NCI-H2107 treated with DMSO at 0.1 percent for 48 hours (cell line): Measurements from ENCODE around the gene DPM3.
A peak's percentile ranks its signal among the peaks of the same experiment; 100 is the strongest.

Source experiments
- DNase-seq: peaks from one replicate; lab custom pipeline; 2025; ENCODE audit not compliant: unreplicated experiment; lab: John Stamatoyannopoulos, UW

Gene DPM3

GRCh38 chr1:155103325-155103724 is 37.0 kb downstream of the DPM3 start:
- no peak for DNase-seq

- DNase-seq, result no peak
Observed at GRCh38 chr1:155099331-155099730, 41.0 kb downstream of the DPM3 start.

- DNase-seq, result no peak
Observed at GRCh38 chr1:155094622-155094948, 45.7 kb downstream of the DPM3 start.

GRCh38 chr1:155093911-155094621 is 46.3 kb downstream of the DPM3 start:
- DNase-seq, result peak; percentile 65

- DNase-seq, result no peak
Observed at GRCh38 chr1:155092641-155093040, 47.7 kb downstream of the DPM3 start.

GRCh38 chr1:155092131-155092530 is 48.2 kb downstream of the DPM3 start:
- no peak for DNase-seq

GRCh38 chr1:155091071-155092051 is 49.0 kb downstream of the DPM3 start:
- DNase-seq, result peak; percentile 36
